Progenitor cell of endocrine pancreas (in vitro differentiated cells): ENCODE measurements around the gene C10orf71. TPM values are rescaled to one million over a fixed set of nuclear protein-coding genes. Genes with fewer than 3 reads are reported as not detected.

Experiments used
- DNase-seq: peaks from one replicate; pipeline ENCODE4 v3.0.0; 2021; ENCODE audit warnings: low spot score; ENCODE audit not compliant: unreplicated experiment
- H3K27ac Mint-ChIP-seq: 2 replicates; pipeline ENCODE4 v1.8.0; 2021; ENCODE audit warnings: mild to moderate bottlenecking, moderate library complexity, mixed read lengths
- H3K27me3 Mint-ChIP-seq: 2 replicates; pipeline ENCODE4 v1.8.0; 2021; ENCODE audit warnings: mixed read lengths
- H3K36me3 Mint-ChIP-seq: 2 replicates; pipeline ENCODE4 v1.8.0; 2022; ENCODE audit warnings: mixed read lengths; ENCODE audit not compliant: insufficient read depth
- H3K4me1 Mint-ChIP-seq: 2 replicates; pipeline ENCODE4 v1.8.0; 2021; ENCODE audit warnings: low read depth, mixed read lengths
- H3K4me3 Mint-ChIP-seq: 2 replicates; pipeline ENCODE4 v1.8.0; 2021; ENCODE audit warnings: low read depth, mild to moderate bottlenecking, moderate library complexity, mixed read lengths
- H3K9me3 Mint-ChIP-seq: 2 replicates; pipeline ENCODE4 v1.8.0; 2021; ENCODE audit warnings: low read depth, mixed read lengths
- CTCF ChIP-seq: fragments of 200-600 bp; sonication (generic); IDR thresholded peaks from one replicate; pipeline ENCODE4 v1.5.0; 2021; ENCODE audit warnings: antibody characterized with exemption, mild to moderate bottlenecking; ENCODE audit not compliant: unreplicated experiment
- total RNA-seq: library from RNA; stranded (reverse); gene quantifications from 2 replicates; pipeline ENCODE4 v1.2.1, GENCODE V29; 2021

The C10orf71 gene
- total RNA-seq, 1 donor from 2014 or later, result not detected

- Mint-ChIP-seq H3K27ac (no peak overlapping the region), H3K9me3 (peaks cover 5% of the 10 kb centered on the region), H3K36me3 (no peaks in the 10 kb centered on the region), H3K27me3 (peaks cover 32% of the 10 kb centered on the region), H3K4me3 (no peak overlapping the region), H3K4me1 (no peaks in the 10 kb centered on the region)
- TF ChIP-seq CTCF, result no peak
- DNase-seq, result no peak
These were observed 33.4 kb downstream of the C10orf71 start for GRCh38 chr10:49332333-49332732.

GRCh38 chr10:49332768-49333167, 33.8 kb downstream of the C10orf71 start:
- Mint-ChIP-seq H3K4me3 (no peak overlapping the region), H3K27ac (no peak overlapping the region), H3K9me3 (peaks cover 5% of the 10 kb centered on the region), H3K36me3 (no peaks in the 10 kb centered on the region), H3K27me3 (peaks cover 32% of the 10 kb centered on the region), H3K4me1 (no peaks in the 10 kb centered on the region)
- no peak for TF ChIP-seq CTCF
- DNase-seq, result no peak

- no peak for DNase-seq
- Mint-ChIP-seq H3K27ac (no peak overlapping the region), H3K9me3 (peaks cover 5% of the 10 kb centered on the region), H3K4me1 (no peaks in the 10 kb centered on the region), H3K27me3 (peaks cover 32% of the 10 kb centered on the region), H3K36me3 (no peaks in the 10 kb centered on the region), H3K4me3 (no peak overlapping the region)
- no peak for TF ChIP-seq CTCF
These were observed 34.2 kb downstream of the C10orf71 start for GRCh38 chr10:49333192-49333591.

- peaks cover 23% of the 10 kb centered on the region for H3K27me3 Mint-ChIP-seq
- H3K27ac Mint-ChIP-seq, result no peak overlapping the region
- no peaks in the 10 kb centered on the region for H3K4me1 Mint-ChIP-seq
- H3K4me3 Mint-ChIP-seq, result no peak overlapping the region
- peaks cover 5% of the 10 kb centered on the region for H3K9me3 Mint-ChIP-seq
- no peak for TF ChIP-seq CTCF
- H3K36me3 Mint-ChIP-seq, result no peaks in the 10 kb centered on the region
- no peak for DNase-seq
These were observed 36.0 kb downstream of the C10orf71 start for GRCh38 chr10:49334964-49335363.

- H3K9me3 Mint-ChIP-seq, result peaks cover 5% of the 10 kb centered on the region
- peaks cover 23% of the 10 kb centered on the region for H3K27me3 Mint-ChIP-seq
- TF ChIP-seq CTCF, result no peak
- no peak overlapping the region for H3K27ac Mint-ChIP-seq
- DNase-seq, result no peak
- H3K4me1 Mint-ChIP-seq, result no peaks in the 10 kb centered on the region
- no peak overlapping the region for H3K4me3 Mint-ChIP-seq
- H3K36me3 Mint-ChIP-seq, result no peaks in the 10 kb centered on the region
These were observed 36.5 kb downstream of the C10orf71 start for GRCh38 chr10:49335364-49335972.
